Endothelial cell of umbilical vein (primary cell): Measurements from ENCODE around the gene PRUNE1. TPM values are rescaled to one million over a fixed set of nuclear protein-coding genes. Genes with fewer than 3 reads are reported as not detected.

Experiments
- BruUV-seq: library from RNA; stranded (reverse); fragments of 400-500 nt; replicated peaks from 2 replicates; lab custom pipeline; 2021; lab: Mats Ljungman, UMichigan
- CTCF ChIA-PET: fragments of 300-600, 350-600 bp; sonication (Branson Sonifier 250); formaldehyde crosslinking; loops from one replicate; lab custom pipeline; 2021; ENCODE audit warnings: antibody characterized with exemption, inconsistent platforms; lab: Charles Lee
- POLR2A ChIA-PET: fragments of 300-600, 350-600 bp; sonication (Branson Sonifier 250); formaldehyde crosslinking; loops from one replicate; lab custom pipeline; 2021; ENCODE audit warnings: antibody characterized with exemption, inconsistent platforms; lab: Charles Lee
- DNase-seq: peaks from one replicate; pipeline ENCODE4 v3.0.0-alpha.2; 2011; ENCODE audit warnings: low read depth, low spot score
- FAIRE-seq: peaks from 2 replicates; lab custom pipeline; 2011; peaks lifted over from hg19 to GRCh38; lab: Jason Lieb, UNC
- H2AFZ ChIP-seq: 2 replicates; pipeline ENCODE4 v1.6.0; 2012; ENCODE audit warnings: low read depth, low read length, control low read depth, inconsistent platforms
- H3K27ac ChIP-seq: 2 replicates; pipeline ENCODE4 v1.5.1; 2011; ENCODE audit warnings: low read depth, mild to moderate bottlenecking, control low read depth, low read length, moderate library complexity; ENCODE audit not compliant: insufficient read depth
- H3K27me3 ChIP-seq, 2 experiments: 2 replicates each; pipeline versions ENCODE4 v1.6.0 to v1.6.1; 2011; ENCODE audit warnings: low read length in 2 of 2, mixed read lengths in 1 of 2; ENCODE audit not compliant: control insufficient read depth in 2 of 2, insufficient read depth in 2 of 2
- H3K36me3 ChIP-seq, 2 experiments: 2 replicates in 1 of 2; 3 replicates in 1 of 2; pipeline ENCODE4 v1.5.1; 2011; ENCODE audit warnings: low read length in 2 of 2, mild to moderate bottlenecking in 1 of 2, moderate library complexity in 1 of 2; ENCODE audit not compliant: control insufficient read depth in 2 of 2, insufficient read depth in 2 of 2; ENCODE audit errors: extremely low read depth in 1 of 2
- H3K4me1 ChIP-seq: 3 replicates; pipeline ENCODE4 v1.5.1; 2011; ENCODE audit warnings: mild to moderate bottlenecking, low read length; ENCODE audit not compliant: control insufficient read depth, insufficient read depth; ENCODE audit errors: extremely low read depth
- H3K4me2 ChIP-seq: 2 replicates; pipeline ENCODE4 v1.6.1; 2011; ENCODE audit warnings: low read length, control low read depth, mixed read lengths; ENCODE audit not compliant: insufficient read depth
- H3K4me3 ChIP-seq, 3 experiments: fragments of 200-600 bp in 1 of 3; sonication (generic), shearing (Covaris generic) in 1 of 3; replicated peaks in 1 of 3; 2 replicates each; pipeline ENCODE4 v1.5.1; 2011 to 2016; ENCODE audit warnings: control low read depth in 3 of 3, low read length in 3 of 3, mild to moderate bottlenecking in 2 of 3, inconsistent platforms in 1 of 3, low read depth in 1 of 3, moderate library complexity in 1 of 3; ENCODE audit not compliant: insufficient read depth in 1 of 3
- H3K79me2 ChIP-seq: 2 replicates; pipeline ENCODE4 v1.6.0; 2012; ENCODE audit warnings: low read length, inconsistent platforms; ENCODE audit not compliant: control insufficient read depth, insufficient read depth
- H3K9ac ChIP-seq: replicated peaks from 2 replicates; pipeline ENCODE3; 2011; ENCODE audit warnings: low read length, control low read depth; ENCODE audit not compliant: insufficient read depth; ENCODE audit errors: extremely low read depth
- H3K9me1 ChIP-seq: replicated peaks from 3 replicates; pipeline ENCODE4 v1.6.0; 2011; ENCODE audit warnings: mild to moderate bottlenecking, low read length; ENCODE audit not compliant: control insufficient read depth, insufficient read depth; ENCODE audit errors: extremely low read depth
- H3K9me3 ChIP-seq: replicated peaks from 2 replicates; pipeline ENCODE4 v1.5.1; 2012; ENCODE audit warnings: low read length, inconsistent platforms; ENCODE audit not compliant: control insufficient read depth, insufficient read depth
- H4K20me1 ChIP-seq: replicated peaks from 2 replicates; pipeline ENCODE3; 2011; ENCODE audit warnings: mild to moderate bottlenecking, low read length; ENCODE audit not compliant: control insufficient read depth, insufficient read depth; ENCODE audit errors: extremely low read depth
- EZH2 ChIP-seq: IDR thresholded peaks from 2 replicates; pipeline ENCODE4 v1.6.1; 2012; ENCODE audit warnings: borderline replicate concordance, low read depth, mild to moderate bottlenecking, moderate library complexity, low read length, inconsistent platforms; ENCODE audit not compliant: severe bottlenecking
- FOS ChIP-seq: IDR thresholded peaks from 2 replicates; pipeline ENCODE4 v1.6.1; 2011; ENCODE audit warnings: mild to moderate bottlenecking, low read length, moderate library complexity, borderline replicate concordance; ENCODE audit not compliant: insufficient read depth
- GATA2 ChIP-seq: IDR thresholded peaks from 2 replicates; pipeline ENCODE4 v1.7.0; 2011; ENCODE audit warnings: low read depth, mild to moderate bottlenecking, moderate library complexity, mixed read lengths, low read length; ENCODE audit not compliant: insufficient read length, insufficient read depth
- JUN ChIP-seq: IDR thresholded peaks from 2 replicates; pipeline ENCODE4 v1.6.1; 2011; ENCODE audit warnings: borderline replicate concordance, low read depth; ENCODE audit not compliant: insufficient read length, insufficient read depth
- MYC ChIP-seq: IDR thresholded peaks from one replicate; pipeline ENCODE4 v1.6.1; 2011; ENCODE audit warnings: mild to moderate bottlenecking, low read depth, low read length
- POLR2A ChIP-seq: IDR thresholded peaks from 2 replicates; pipeline ENCODE4 v1.6.1; 2012; ENCODE audit warnings: low read depth, mild to moderate bottlenecking, control low read depth, low read length
- POLR2AphosphoS5 ChIP-seq: IDR thresholded peaks from 2 replicates; pipeline ENCODE4 v1.6.1; 2012; ENCODE audit warnings: low read depth, mild to moderate bottlenecking, control low read depth, low read length, moderate library complexity; ENCODE audit not compliant: insufficient read depth
- dilution Hi-C: fragments of 300-500 bp; cut with MboI; formaldehyde crosslinking; loops from one replicate; pipeline ENCODE4 v1.15.0; 2019; ENCODE audit warnings: low sequenced_read_pairs; ENCODE audit not compliant: extremely low pct_ligation_motif_present
- intact Hi-C: fragments of 100-400 bp; cut with micrococcal nuclease; formaldehyde crosslinking; loops from one replicate; pipeline ENCODE4 v1.10.0; 2022
- polyA plus RNA-seq, 4 experiments: library from polyadenylated mRNA; depleted of rRNA in 3 of 4; stranded (reverse) in 3 of 4; unstranded in 1 of 4; fragments of >200 nt; gene quantifications; 2 replicates each; pipeline versions ENCODE4 v1.2.1 to v1.2.3, GENCODE V29; 2011 to 2012; ENCODE audit warnings: missing spikeins in 1 of 4
- total RNA-seq: library from RNA; stranded (reverse); gene quantifications from 2 replicates; pipeline ENCODE4 v1.2.3, GENCODE V29; 2021
- TF ChIP-seq, protein P1 (sequence below): IDR thresholded peaks from 2 replicates; pipeline ENCODE4 v1.6.1; 2011; ENCODE audit not compliant: insufficient read depth, insufficient read length
- TF ChIP-seq, protein P2 (sequence below), 2 donors: IDR thresholded peaks; 1 replicate in 1 of 2; 2 replicates in 1 of 2; pipeline ENCODE4 v1.5.1; 2011; ENCODE audit warnings: low read length in 2 of 2, mild to moderate bottlenecking in 2 of 2, moderate library complexity in 2 of 2, control low read depth in 1 of 2, inconsistent platforms in 1 of 2, low read depth in 1 of 2; ENCODE audit not compliant: insufficient read depth in 1 of 2; ENCODE audit errors: extremely low read depth in 1 of 2

PRUNE1 gene
- total and polyA plus RNA-seq, 2 donors (not counting 3 experiments of a cell fraction or from before 2014, with no cell fraction given) = 8.6 to 17.5 TPM

DNA sequence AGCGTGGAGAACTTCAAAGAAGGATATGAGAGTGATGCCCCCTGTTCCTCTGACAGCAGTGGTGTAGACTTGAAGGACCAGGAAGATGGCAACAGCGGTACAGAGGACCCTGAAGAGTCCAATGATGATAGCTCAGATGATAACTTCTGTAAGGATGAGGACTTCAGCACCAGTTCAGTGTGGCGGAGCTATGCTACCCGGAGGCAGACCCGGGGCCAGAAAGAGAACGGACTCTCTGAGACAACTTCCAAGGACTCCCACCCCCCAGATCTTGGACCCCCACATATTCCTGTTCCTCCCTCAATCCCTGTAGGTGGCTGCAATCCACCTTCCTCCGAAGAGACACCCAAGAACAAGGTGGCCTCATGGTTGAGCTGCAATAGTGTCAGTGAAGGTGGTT is 47.6 kb upstream of the PRUNE1 start:
- intact Hi-C loops (no loop called here), dilution Hi-C loops (no loop called here)
- no peaks in the 10 kb centered on the region for H3K9me3 ChIP-seq
- no peak overlapping the region for H3K4me3 ChIP-seq
- H3K36me3 ChIP-seq = peaks cover 7 to 23% of the 10 kb centered on the region in 2 experiments
- H3K9me1 ChIP-seq = no peaks in the 10 kb centered on the region
- DNase-seq (no peak), FAIRE-seq (no peak)
- H3K27ac ChIP-seq = no peak overlapping the region
- no peaks in the 10 kb centered on the region for H3K27me3 ChIP-seq
- H3K4me2 ChIP-seq = no peak overlapping the region
- H2AFZ ChIP-seq = no peak overlapping the region
- H3K79me2 ChIP-seq = no peaks in the 10 kb centered on the region
- peaks cover 3% of the 10 kb centered on the region for H3K4me1 ChIP-seq
- no TSS peak for BruUV-seq
- no peaks in the 10 kb centered on the region for H4K20me1 ChIP-seq
- no peak overlapping the region for H3K9ac ChIP-seq
- POLR2A ChIA-PET = no interaction called here
- TF ChIP-seq POLR2AphosphoS5 (no peak), MYC (no peak), POLR2A (no peak), GATA2 (no peak), JUN (no peak), FOS (no peak), EZH2 (no peak)
- TF ChIP-seq, protein P1, sequence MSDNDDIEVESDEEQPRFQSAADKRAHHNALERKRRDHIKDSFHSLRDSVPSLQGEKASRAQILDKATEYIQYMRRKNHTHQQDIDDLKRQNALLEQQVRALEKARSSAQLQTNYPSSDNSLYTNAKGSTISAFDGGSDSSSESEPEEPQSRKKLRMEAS = no peak
- TF ChIP-seq, protein P2, sequence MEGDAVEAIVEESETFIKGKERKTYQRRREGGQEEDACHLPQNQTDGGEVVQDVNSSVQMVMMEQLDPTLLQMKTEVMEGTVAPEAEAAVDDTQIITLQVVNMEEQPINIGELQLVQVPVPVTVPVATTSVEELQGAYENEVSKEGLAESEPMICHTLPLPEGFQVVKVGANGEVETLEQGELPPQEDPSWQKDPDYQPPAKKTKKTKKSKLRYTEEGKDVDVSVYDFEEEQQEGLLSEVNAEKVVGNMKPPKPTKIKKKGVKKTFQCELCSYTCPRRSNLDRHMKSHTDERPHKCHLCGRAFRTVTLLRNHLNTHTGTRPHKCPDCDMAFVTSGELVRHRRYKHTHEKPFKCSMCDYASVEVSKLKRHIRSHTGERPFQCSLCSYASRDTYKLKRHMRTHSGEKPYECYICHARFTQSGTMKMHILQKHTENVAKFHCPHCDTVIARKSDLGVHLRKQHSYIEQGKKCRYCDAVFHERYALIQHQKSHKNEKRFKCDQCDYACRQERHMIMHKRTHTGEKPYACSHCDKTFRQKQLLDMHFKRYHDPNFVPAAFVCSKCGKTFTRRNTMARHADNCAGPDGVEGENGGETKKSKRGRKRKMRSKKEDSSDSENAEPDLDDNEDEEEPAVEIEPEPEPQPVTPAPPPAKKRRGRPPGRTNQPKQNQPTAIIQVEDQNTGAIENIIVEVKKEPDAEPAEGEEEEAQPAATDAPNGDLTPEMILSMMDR (IDR thresholded peaks at IDR 0.05; ENCODE audit: extremely low read depth in 1 of 2, insufficient read depth in 1 of 2, low read depth in 1 of 2, low read length in 2 of 2) = no peak
- CTCF ChIA-PET = interaction anchor here (1.0 to 1.2 kb wide), 2 partner anchors 35 to 46 kb away, joined by 3 to 5 read pairs; partner anchors contain the start of gene MINDY1
